HepG2 (cell line): Measurements from ENCODE around the gene CALHM5. TPM values are rescaled to one million over a fixed set of nuclear protein-coding genes. Genes with fewer than 3 reads are reported as not detected.

ENCODE experiments used
- HIC2 ChIP-seq: sonication (generic); formaldehyde crosslinking; IDR thresholded peaks from 2 replicates; pipeline ENCODE4 v1.9.0; 2022; ENCODE audit warnings: low read depth, missing genetic modification reagents
- HNRNPLL ChIP-seq: fragments of 200-400 bp; formaldehyde crosslinking; IDR thresholded peaks from 2 replicates; pipeline ENCODE4 v1.6.1; 2017; ENCODE audit warnings: mild to moderate bottlenecking, low read depth, low read length; ENCODE audit not compliant: poor library complexity, severe bottlenecking
- MLLT10 ChIP-seq: sonication (generic); formaldehyde crosslinking; IDR thresholded peaks from 2 replicates; pipeline ENCODE4 v1.4.0; 2020; ENCODE audit warnings: missing genetic modification reagents
- MNT ChIP-seq: fragments of 450-650 bp; IDR thresholded peaks from 2 replicates; pipeline ENCODE4 v1.6.1; 2016
- NR0B2 ChIP-seq: sonication (generic); formaldehyde crosslinking; IDR thresholded peaks from 2 replicates; pipeline ENCODE4 v1.4.0; 2020; ENCODE audit warnings: mild to moderate bottlenecking, missing genetic modification reagents
- RFX1 ChIP-seq: fragments of 450-650 bp; IDR thresholded peaks from 2 replicates; pipeline ENCODE4 v1.6.1; 2017
- RNF2 ChIP-seq: fragments of 450-650 bp; conservative IDR thresholded peaks from 2 replicates; pipeline ENCODE4 v1.6.1; 2016; ENCODE audit warnings: low read depth
- SAFB2 ChIP-seq: sonication (generic); formaldehyde crosslinking; IDR thresholded peaks from 2 replicates; pipeline ENCODE4 v1.5.1; 2020; ENCODE audit warnings: missing genetic modification reagents, low read depth, mild to moderate bottlenecking, borderline replicate concordance
- USF2 ChIP-seq, 2 experiments: sonication (generic) in 1 of 2; formaldehyde crosslinking in 1 of 2; IDR thresholded peaks; 2 replicates each; pipeline versions ENCODE4 v1.5.1 to v1.6.1; 2011 to 2020; ENCODE audit warnings: borderline replicate concordance in 1 of 2, low read depth in 1 of 2, low read length in 1 of 2, mild to moderate bottlenecking in 1 of 2, missing genetic modification reagents in 1 of 2, moderate library complexity in 1 of 2
- ZNF318 ChIP-seq: sonication (generic); formaldehyde crosslinking; IDR thresholded peaks from 2 replicates; pipeline ENCODE4 v1.4.0; 2020; ENCODE audit warnings: mild to moderate bottlenecking, missing genetic modification reagents
- ZNF576 ChIP-seq: sonication (generic); formaldehyde crosslinking; IDR thresholded peaks from 2 replicates; pipeline ENCODE4 v1.4.0; 2020; ENCODE audit warnings: mild to moderate bottlenecking, missing genetic modification reagents
- ZNF775 ChIP-seq: sonication (generic); formaldehyde crosslinking; IDR thresholded peaks from 2 replicates; pipeline ENCODE4 v1.4.0; 2020; ENCODE audit warnings: missing genetic modification reagents, mild to moderate bottlenecking, moderate library complexity, borderline replicate concordance
- polyA plus RNA-seq, 8 experiments: library from polyadenylated mRNA; depleted of rRNA in 3 of 8; stranded (reverse) in 7 of 8; unstranded in 1 of 8; fragments of >200 nt; fragmentation: Illumina TruSeq in 4 of 8; extraction: Trizol in 4 of 8; gene quantifications; 2 replicates each; pipeline versions ENCODE4 v1.2.1 to v1.2.3, GENCODE V29; 2011 to 2016; ENCODE audit warnings: low read depth in 4 of 8, missing spikeins in 1 of 8, mixed read lengths in 1 of 8; ENCODE audit not compliant: insufficient read depth in 1 of 8
- total RNA-seq, 5 experiments: library from RNA; depleted of rRNA; stranded (reverse); fragments of >200 nt; fragmentation: Illumina TruSeq; extraction: Trizol; gene quantifications; 2 replicates each; pipeline ENCODE4 v1.2.3, GENCODE V29; 2016; ENCODE audit warnings: low read depth in 1 of 5

The CALHM5 gene
- total and polyA plus RNA-seq, 2 of the 13 experiments (the other 11 are each of a cell fraction or from before 2014, with no cell fraction given) = not detected

GRCh38 chr6:116461932-116462885 lies 49.2 kb upstream of the CALHM5 start (continued):
- TF ChIP-seq NR0B2 (no peak), ZNF318 (CRISPR knock-in tag) (no peak), ZNF576 (no peak), MLLT10 (CRISPR knock-in tag) (no peak), HIC2 (CRISPR knock-in tag) (no peak), USF2 (IDR thresholded peaks at IDR 0.05; ENCODE audit: low read depth, low read length) (no peak), USF2 (CRISPR knock-in tag; IDR thresholded peaks at IDR 0.05; ENCODE audit: borderline replicate concordance) (no peak), ZNF775 (CRISPR knock-in tag) (no peak), MNT (no peak), HNRNPLL (peak; percentile 78), RFX1 (no peak), SAFB2 (CRISPR knock-in tag) (no peak), RNF2 (peak; percentile 48; the same call in 1 of the 2 replicates)
